Thyroid gland (tissue), 4 donors: ENCODE measurements around the gene FAM3D. TPM values are rescaled to one million over a fixed set of nuclear protein-coding genes. Genes with fewer than 3 reads are reported as not detected.

Source experiments
- DNase-seq, 2 donors: peaks; one replicate each; pipeline ENCODE4 v3.0.0-alpha.2; 2019
- H3K27ac ChIP-seq, 3 donors: fragments of 200-600 bp; sonication (generic); 1 replicate in 2 of 3; 2 replicates in 1 of 3; pipeline ENCODE4 v1.5.1; 2016 to 2019; ENCODE audit warnings: mild to moderate bottlenecking in 1 of 3, moderate library complexity in 1 of 3
- H3K27me3 ChIP-seq: fragments of 200-600 bp; sonication (generic); one replicate; pipeline ENCODE4 v1.5.1; 2019
- H3K36me3 ChIP-seq, 2 donors: fragments of 200-600 bp; sonication (generic); one replicate each; pipeline ENCODE4 v1.5.1; 2016 to 2019
- H3K4me1 ChIP-seq, 2 donors: fragments of 200-600 bp; sonication (generic); one replicate each; pipeline ENCODE4 v1.5.1; 2017 to 2019
- H3K4me3 ChIP-seq, 3 donors: fragments of 200-600 bp; sonication (generic); replicated peaks in 1 of 3; 1 replicate in 2 of 3; 2 replicates in 1 of 3; pipeline ENCODE4 v1.5.1; 2016; ENCODE audit warnings: mild to moderate bottlenecking in 1 of 3
- H3K9me3 ChIP-seq: fragments of 200-600 bp; sonication (generic); one replicate; pipeline ENCODE4 v1.5.1; 2017
- POLR2A ChIP-seq, 2 donors: fragments of 450-650 bp; IDR thresholded peaks; one replicate each; pipeline ENCODE4 v1.6.1; 2017; ENCODE audit warnings: antibody characterized with exemption in 2 of 2, mild to moderate bottlenecking in 2 of 2, moderate library complexity in 1 of 2
- WGBS, 2 donors: methylation state at CpG; one replicate each; pipeline ENCODE4 v1.1.5; 2017; 5-methylcytosine and 5-hydroxymethylcytosine counted together
- intact Hi-C: fragments of 100-400 bp; cut with DNase I; formaldehyde crosslinking; loops from one replicate; pipeline ENCODE4 v1.15.1; 2023
- total RNA-seq, 4 donors: library from RNA; depleted of rRNA; stranded (reverse); fragments of >200 nt; gene quantifications; one replicate each; pipeline ENCODE4 v1.2.3, GENCODE V29; 2016
- TF ChIP-seq, protein P1 (sequence below), 6 experiments: fragments of 200-600 bp in 3 of 6; fragments of 450-650 bp in 3 of 6; sonication (generic) in 3 of 6; IDR thresholded peaks; one replicate each; pipeline ENCODE4 v1.5.1; 2016 to 2019; ENCODE audit warnings: antibody characterized with exemption in 6 of 6, mild to moderate bottlenecking in 2 of 6, inconsistent platforms in 1 of 6, moderate library complexity in 1 of 6

The FAM3D gene
- total RNA-seq, 4 donors from 2014 or later, result 0.67 TPM; not detected in 3

DNA sequence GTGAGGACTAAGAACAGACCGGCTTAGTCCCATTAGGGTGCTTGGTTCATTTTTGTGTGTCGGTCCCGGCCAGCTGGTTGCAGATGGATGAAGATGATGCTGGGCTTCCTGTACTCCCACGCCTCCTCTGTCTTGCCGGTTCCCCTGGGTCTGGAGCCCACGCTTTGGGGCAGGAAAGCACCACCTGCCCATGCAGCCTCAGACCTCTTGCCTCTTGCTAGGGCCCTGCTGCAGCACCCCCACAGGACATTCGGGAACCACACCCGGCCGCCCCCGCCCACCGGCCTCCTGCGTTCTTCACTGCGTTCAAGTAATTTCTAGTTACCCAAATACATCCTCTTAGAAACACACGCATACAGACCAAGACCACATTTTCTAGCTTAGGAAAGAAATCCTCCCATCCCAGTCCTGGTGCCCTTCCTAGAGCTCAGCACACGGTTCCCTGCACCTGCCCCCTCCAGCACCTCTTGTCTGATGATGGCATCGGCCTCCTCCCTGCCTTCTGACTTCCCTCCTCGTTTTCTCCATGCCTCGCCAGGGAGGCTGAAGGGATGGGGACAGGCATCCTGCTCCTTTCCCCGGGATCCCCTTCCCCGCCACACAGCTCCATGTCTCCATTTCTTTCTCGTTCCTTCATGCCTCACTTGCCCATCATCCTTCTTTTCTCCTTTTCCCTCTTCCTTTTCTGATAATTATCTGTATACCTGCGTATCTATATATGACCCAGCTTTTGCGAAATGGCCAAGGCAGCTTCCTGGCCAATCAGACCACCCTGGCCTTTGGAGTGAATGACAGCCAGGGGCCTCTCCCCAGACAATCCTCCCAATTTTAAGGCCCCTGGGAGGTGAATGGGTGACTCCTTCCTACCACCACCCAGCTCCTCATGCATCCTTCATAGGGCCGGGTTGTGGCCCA, 30.9 kb downstream of the FAM3D start:
- H3K9me3 ChIP-seq, result no peaks in the 10 kb centered on the region
- TF ChIP-seq POLR2A (IDR thresholded peaks at IDR 0.05), result no peak
- TF ChIP-seq, protein P1, sequence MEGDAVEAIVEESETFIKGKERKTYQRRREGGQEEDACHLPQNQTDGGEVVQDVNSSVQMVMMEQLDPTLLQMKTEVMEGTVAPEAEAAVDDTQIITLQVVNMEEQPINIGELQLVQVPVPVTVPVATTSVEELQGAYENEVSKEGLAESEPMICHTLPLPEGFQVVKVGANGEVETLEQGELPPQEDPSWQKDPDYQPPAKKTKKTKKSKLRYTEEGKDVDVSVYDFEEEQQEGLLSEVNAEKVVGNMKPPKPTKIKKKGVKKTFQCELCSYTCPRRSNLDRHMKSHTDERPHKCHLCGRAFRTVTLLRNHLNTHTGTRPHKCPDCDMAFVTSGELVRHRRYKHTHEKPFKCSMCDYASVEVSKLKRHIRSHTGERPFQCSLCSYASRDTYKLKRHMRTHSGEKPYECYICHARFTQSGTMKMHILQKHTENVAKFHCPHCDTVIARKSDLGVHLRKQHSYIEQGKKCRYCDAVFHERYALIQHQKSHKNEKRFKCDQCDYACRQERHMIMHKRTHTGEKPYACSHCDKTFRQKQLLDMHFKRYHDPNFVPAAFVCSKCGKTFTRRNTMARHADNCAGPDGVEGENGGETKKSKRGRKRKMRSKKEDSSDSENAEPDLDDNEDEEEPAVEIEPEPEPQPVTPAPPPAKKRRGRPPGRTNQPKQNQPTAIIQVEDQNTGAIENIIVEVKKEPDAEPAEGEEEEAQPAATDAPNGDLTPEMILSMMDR (IDR thresholded peaks at IDR 0.05), result no peak
- intact Hi-C loops, result no loop called here
- H3K36me3 ChIP-seq, result no peaks in the 10 kb centered on the region
- WGBS, 2 donors, result 86 to 88% methylated on average over 24 of the region's 24 CpGs
- no peak overlapping the region for H3K27ac ChIP-seq
- H3K4me1 ChIP-seq, result peaks cover 4 to 10% of the 10 kb centered on the region in 2 donors
- H3K4me3 ChIP-seq, result no peak overlapping the region
- no peaks in the 10 kb centered on the region for H3K27me3 ChIP-seq
- no peak for DNase-seq

DNA sequence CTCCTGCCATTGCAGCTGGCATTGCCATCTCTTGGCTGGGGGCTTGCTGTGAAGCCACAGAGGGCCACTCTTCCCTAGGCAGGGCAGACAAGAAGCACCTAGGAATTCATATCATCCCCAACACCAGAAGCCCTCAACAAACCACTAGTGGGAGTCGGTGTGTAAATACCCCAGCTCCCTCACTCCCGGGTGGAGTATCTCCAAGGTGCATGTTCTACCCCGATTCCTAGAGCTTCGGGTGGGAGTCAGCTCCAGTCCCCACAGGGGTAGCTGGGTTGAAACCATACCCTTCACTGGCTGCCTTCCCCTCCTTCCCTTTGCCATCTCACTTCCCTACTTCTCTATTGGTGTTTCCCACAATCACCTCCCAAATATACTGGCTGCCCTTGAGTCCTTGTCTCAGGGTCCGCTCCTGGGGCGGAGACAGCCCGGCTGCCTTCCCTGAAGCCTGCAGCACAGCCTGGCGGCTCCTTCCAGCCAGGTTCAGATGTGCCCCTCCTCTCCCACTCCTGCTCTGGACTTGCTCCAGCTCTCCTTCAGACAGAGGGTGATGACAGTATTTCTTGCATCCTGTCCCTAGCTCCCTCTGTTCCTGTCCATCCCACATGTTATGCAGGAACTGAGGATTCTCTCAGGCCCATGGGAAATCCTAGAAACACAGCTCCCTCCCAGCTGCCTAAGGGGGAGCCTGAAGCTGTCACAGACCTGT, 33.3 kb downstream of the FAM3D start:
- TF ChIP-seq, protein P1 (IDR thresholded peaks at IDR 0.05), result peak in 3 of 6 experiments; percentile 28 to 50 (median 32)
- no peak for TF ChIP-seq POLR2A (IDR thresholded peaks at IDR 0.05)
- Histone ChIP-seq H3K9me3 (no peaks in the 10 kb centered on the region), H3K4me3 (no peak overlapping the region), H3K27ac (no peak overlapping the region), H3K4me1 (peaks cover 20 to 23% of the 10 kb centered on the region in 2 donors), H3K27me3 (no peaks in the 10 kb centered on the region), H3K36me3 (no peaks in the 10 kb centered on the region)
- peak; percentile 73 to 79 for DNase-seq
- 45 to 56% methylated on average over 8 of the region's 8 CpGs for WGBS, 2 donors
- intact Hi-C loops, result no loop called here

DNA sequence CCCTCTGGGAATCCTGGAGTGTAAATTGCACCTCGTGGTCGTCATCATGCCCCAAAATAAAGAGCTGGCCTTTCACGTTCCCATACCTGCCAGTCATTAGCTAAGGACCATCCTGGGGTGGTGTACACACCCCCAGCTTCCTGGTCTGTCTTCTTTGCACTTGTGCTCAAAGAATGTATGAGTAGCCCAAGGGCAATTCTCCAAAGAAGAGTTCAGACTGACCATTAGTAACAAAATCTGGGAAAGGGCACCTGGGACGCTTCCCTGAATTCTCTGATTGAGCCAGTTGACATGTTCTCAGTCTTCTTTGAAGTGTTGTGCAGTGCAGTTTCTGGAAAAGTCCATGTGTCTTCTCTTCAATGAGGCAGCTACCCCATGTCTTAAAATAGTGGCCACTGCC, 34.8 kb downstream of the FAM3D start:
- no peak for DNase-seq
- Histone ChIP-seq H3K4me1 (peaks cover 35 to 38% of the 10 kb centered on the region in 2 donors), H3K4me3 (no peak overlapping the region), H3K9me3 (no peaks in the 10 kb centered on the region), H3K27me3 (no peaks in the 10 kb centered on the region), H3K27ac (no peak overlapping the region), H3K36me3 (no peaks in the 10 kb centered on the region)
- TF ChIP-seq POLR2A (IDR thresholded peaks at IDR 0.05), result no peak
- TF ChIP-seq, protein P1 (IDR thresholded peaks at IDR 0.05), result no peak
- 52 to 67% methylated on average over 4 of the region's 4 CpGs for WGBS, 2 donors
- intact Hi-C loops, result loop anchor here (2.0 kb wide), 1 partner anchor 65 kb away; no protein-coding TSS in a partner anchor

DNA sequence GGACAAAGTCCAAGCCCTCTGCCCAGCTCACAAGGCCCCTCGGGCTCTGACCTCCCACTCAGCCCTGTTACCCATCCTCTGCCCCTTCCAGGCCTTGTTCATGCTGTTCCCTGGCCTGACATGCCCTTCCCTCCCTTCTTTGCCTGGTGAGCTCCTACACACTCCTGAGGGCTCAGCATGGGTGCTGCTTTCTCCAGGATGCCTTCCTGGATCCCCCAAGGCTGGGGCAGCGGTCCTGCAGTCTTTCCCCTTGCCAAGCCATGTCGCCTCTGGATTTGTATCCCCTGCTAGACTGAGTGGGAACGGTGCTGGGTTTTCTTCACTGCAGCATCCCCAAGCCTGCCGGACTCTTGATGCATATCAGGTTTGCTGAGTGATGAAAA, 35.9 kb downstream of the FAM3D start:
- Histone ChIP-seq H3K4me3 (no peak overlapping the region), H3K4me1 (peaks cover 36 to 38% of the 10 kb centered on the region in 2 donors), H3K27ac (no peak overlapping the region), H3K9me3 (no peaks in the 10 kb centered on the region), H3K36me3 (no peaks in the 10 kb centered on the region), H3K27me3 (no peaks in the 10 kb centered on the region)
- no peak for TF ChIP-seq POLR2A (IDR thresholded peaks at IDR 0.05)
- TF ChIP-seq, protein P1 (IDR thresholded peaks at IDR 0.05), result no peak
- intact Hi-C loops, result loop anchor here (2.0 kb wide), 1 partner anchor 64 kb away; no protein-coding TSS in a partner anchor
- DNase-seq, result no peak
- 68 to 81% methylated on average over 5 of the region's 5 CpGs for WGBS, 2 donors
